MM.1S (cell line): ENCODE results near the gene TECPR2.

Experiments used
- CTCF ChIP-seq: fragments of 300-600 bp; sonication (generic); IDR thresholded peaks from 2 replicates; pipeline ENCODE4 v1.5.1; 2016; ENCODE audit warnings: antibody characterized with exemption, low read length, mixed read lengths
- EZH2phosphoT487 ChIP-seq: fragments of 300-600 bp; sonication (generic); IDR thresholded peaks from 2 replicates; pipeline ENCODE4 v1.6.1; 2018; ENCODE audit warnings: antibody characterized with exemption, low read length

- TF ChIP-seq CTCF: no peak
- TF ChIP-seq EZH2phosphoT487: no peak
These were observed 79.8 kb downstream of the TECPR2 start for GRCh38 chr14:102442241-102443211.
